HepG2 (cell line): ENCODE data around the gene CCDC77. TPM values are rescaled to one million over a fixed set of nuclear protein-coding genes. Genes with fewer than 3 reads are reported as not detected.

Experiments used
- ATF7-NPFF ChIP-seq: sonication (generic); formaldehyde crosslinking; IDR thresholded peaks from 2 replicates; pipeline ENCODE4 v1.8.1; 2023; ENCODE audit warnings: mild to moderate bottlenecking, low read depth, missing genetic modification reagents, moderate library complexity
- KLF16 ChIP-seq, 2 experiments: sonication (generic) in 1 of 2; formaldehyde crosslinking in 1 of 2; IDR thresholded peaks; 2 replicates each; pipeline versions ENCODE4 v1.6.1 to v1.8.0; 2016 to 2023; ENCODE audit warnings: missing genetic modification reagents in 2 of 2, missing compliant biosample characterization in 1 of 2
- MXI1 ChIP-seq: IDR thresholded peaks from 3 replicates; pipeline ENCODE4 v1.6.1; 2012; ENCODE audit warnings: low read depth, low read length, inconsistent platforms, borderline replicate concordance
- RBAK ChIP-seq: sonication (generic); formaldehyde crosslinking; IDR thresholded peaks from 2 replicates; pipeline ENCODE4 v1.5.1; 2020; ENCODE audit warnings: mild to moderate bottlenecking, missing genetic modification reagents
- TBX2 ChIP-seq: sonication (generic); formaldehyde crosslinking; IDR thresholded peaks from 2 replicates; pipeline ENCODE4 v1.5.0; 2020; ENCODE audit warnings: missing genetic modification reagents, mild to moderate bottlenecking, borderline replicate concordance
- ZNF558 ChIP-seq: sonication (generic); formaldehyde crosslinking; IDR thresholded peaks from 2 replicates; pipeline ENCODE4 v1.9.0; 2022; ENCODE audit warnings: mild to moderate bottlenecking, missing genetic modification reagents, borderline replicate concordance
- ZNF781 ChIP-seq: sonication (generic); formaldehyde crosslinking; IDR thresholded peaks from 2 replicates; pipeline ENCODE4 v1.5.1; 2020; ENCODE audit warnings: borderline replicate concordance, mild to moderate bottlenecking, missing genetic modification reagents; ENCODE audit errors: not compliant biosample characterization
- ZNF850 ChIP-seq: sonication (generic); formaldehyde crosslinking; conservative IDR thresholded peaks from 2 replicates; pipeline ENCODE4 v1.9.0; 2021; ENCODE audit warnings: mild to moderate bottlenecking, missing genetic modification reagents
- polyA plus RNA-seq, 8 experiments: library from polyadenylated mRNA; depleted of rRNA in 3 of 8; stranded (reverse) in 7 of 8; unstranded in 1 of 8; fragments of >200 nt; fragmentation: Illumina TruSeq in 4 of 8; extraction: Trizol in 4 of 8; gene quantifications; 2 replicates each; pipeline versions ENCODE4 v1.2.1 to v1.2.3, GENCODE V29; 2011 to 2016; ENCODE audit warnings: low read depth in 4 of 8, missing spikeins in 1 of 8, mixed read lengths in 1 of 8; ENCODE audit not compliant: insufficient read depth in 1 of 8
- total RNA-seq, 5 experiments: library from RNA; depleted of rRNA; stranded (reverse); fragments of >200 nt; fragmentation: Illumina TruSeq; extraction: Trizol; gene quantifications; 2 replicates each; pipeline ENCODE4 v1.2.3, GENCODE V29; 2016; ENCODE audit warnings: low read depth in 1 of 5
- TF ChIP-seq, protein P1 (sequence below): sonication (generic); formaldehyde crosslinking; IDR thresholded peaks from 2 replicates; pipeline ENCODE4 v1.4.0; 2020; ENCODE audit warnings: missing genetic modification reagents; ENCODE audit errors: not compliant biosample characterization
- TF ChIP-seq, protein P2 (sequence below): sonication (generic); formaldehyde crosslinking; IDR thresholded peaks from 2 replicates; pipeline ENCODE4 v1.5.0; 2020; ENCODE audit warnings: missing genetic modification reagents
- TF ChIP-seq, protein P3 (sequence below): IDR thresholded peaks from 2 replicates; pipeline ENCODE4 v1.6.1; 2016; ENCODE audit warnings: low read depth, missing genetic modification reagents, missing compliant biosample characterization
- TF ChIP-seq, protein P4 (sequence below): sonication (generic); formaldehyde crosslinking; IDR thresholded peaks from 2 replicates; pipeline ENCODE4 v1.8.0; 2022; ENCODE audit warnings: mild to moderate bottlenecking, missing genetic modification reagents; ENCODE audit not compliant: insufficient replicate concordance
- TF ChIP-seq, protein P5 (sequence below): sonication (generic); formaldehyde crosslinking; conservative IDR thresholded peaks from 2 replicates; pipeline ENCODE4 v1.4.0; 2020; ENCODE audit warnings: missing genetic modification reagents

CCDC77 gene
- total and polyA plus RNA-seq, 2 of the 13 experiments (the other 11 are each of a cell fraction or from before 2014, with no cell fraction given), result 6.4 to 16.4 TPM

DNA sequence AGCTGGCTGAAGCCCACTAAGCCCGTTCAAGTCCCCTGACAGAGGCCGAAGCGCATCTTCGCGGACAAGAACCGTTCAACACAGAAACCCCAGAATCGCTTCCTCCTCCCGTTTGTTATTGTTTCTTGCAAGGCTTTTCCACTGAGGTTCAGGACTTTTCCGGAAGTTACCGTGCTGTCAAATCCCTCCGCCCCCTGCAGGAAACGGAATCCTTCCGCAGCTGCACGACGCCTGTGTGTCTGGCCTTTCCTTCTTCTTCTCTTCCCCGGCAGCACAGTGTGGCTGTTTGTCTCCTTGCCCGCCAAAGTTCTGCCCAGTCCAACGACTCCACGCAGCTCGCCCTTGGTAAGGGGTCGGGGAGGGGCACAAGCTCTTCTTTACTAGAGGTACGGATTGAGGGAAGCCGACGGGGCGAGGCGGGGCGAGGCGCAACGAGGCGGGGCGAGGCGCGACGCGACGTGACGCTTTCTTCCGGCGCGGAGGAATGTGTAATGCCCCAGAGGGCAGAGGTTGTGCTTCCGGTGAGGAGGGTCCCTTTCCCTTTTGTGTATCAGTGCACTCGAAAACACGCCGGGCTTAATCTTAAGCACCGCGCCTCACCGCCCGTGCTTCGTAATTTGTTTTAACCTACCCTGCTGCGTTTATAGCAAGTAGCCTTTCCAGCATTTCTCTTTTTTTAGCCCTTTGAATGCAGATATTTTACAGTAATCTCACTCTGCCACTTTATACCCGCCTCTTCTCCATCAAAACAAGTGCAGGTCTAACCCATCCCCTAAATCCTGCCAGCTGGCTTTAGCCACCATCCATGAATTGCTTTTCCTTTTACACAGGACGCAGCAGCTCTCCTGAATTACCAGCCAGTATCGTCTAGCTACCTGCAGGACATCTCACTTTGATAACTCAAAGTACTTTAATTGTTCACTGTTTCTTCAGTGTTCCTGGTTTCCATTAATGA, 12.0 kb upstream of the CCDC77 start, which contains the start of gene KDM5A (continued):
- peak; percentile 14; the same call in 1 of the 2 replicates for TF ChIP-seq ATF7-NPFF (CRISPR knock-in tag)
- TF ChIP-seq ZNF558 (CRISPR knock-in tag), result no peak
- TF ChIP-seq KLF16 (CRISPR knock-in tag; IDR thresholded peaks at IDR 0.05), result peak in 1 of 2 experiments; percentile 89; a peak in 1 of 4 replicates
- TF ChIP-seq, protein P1, sequence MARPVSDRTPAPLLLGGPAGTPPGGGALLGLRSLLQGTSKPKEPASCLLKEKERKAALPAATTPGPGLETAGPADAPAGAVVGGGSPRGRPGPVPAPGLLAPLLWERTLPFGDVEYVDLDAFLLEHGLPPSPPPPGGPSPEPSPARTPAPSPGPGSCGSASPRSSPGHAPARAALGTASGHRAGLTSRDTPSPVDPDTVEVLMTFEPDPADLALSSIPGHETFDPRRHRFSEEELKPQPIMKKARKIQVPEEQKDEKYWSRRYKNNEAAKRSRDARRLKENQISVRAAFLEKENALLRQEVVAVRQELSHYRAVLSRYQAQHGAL (CRISPR knock-in tag), result no peak
- TF ChIP-seq, protein P2, sequence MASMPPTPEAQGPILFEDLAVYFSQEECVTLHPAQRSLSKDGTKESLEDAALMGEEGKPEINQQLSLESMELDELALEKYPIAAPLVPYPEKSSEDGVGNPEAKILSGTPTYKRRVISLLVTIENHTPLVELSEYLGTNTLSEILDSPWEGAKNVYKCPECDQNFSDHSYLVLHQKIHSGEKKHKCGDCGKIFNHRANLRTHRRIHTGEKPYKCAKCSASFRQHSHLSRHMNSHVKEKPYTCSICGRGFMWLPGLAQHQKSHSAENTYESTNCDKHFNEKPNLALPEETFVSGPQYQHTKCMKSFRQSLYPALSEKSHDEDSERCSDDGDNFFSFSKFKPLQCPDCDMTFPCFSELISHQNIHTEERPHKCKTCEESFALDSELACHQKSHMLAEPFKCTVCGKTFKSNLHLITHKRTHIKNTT, result peak; percentile 73; the same call in 1 of the 2 replicates
- peak; percentile 47; the same call in 1 of the 2 replicates for TF ChIP-seq RBAK (CRISPR knock-in tag)
- 0 out of 3 replicates have a peak, but pooled peaks have one; percentile 46 for TF ChIP-seq MXI1
- TF ChIP-seq ZNF850 (CRISPR knock-in tag), result no peak
- TF ChIP-seq, protein P3, sequence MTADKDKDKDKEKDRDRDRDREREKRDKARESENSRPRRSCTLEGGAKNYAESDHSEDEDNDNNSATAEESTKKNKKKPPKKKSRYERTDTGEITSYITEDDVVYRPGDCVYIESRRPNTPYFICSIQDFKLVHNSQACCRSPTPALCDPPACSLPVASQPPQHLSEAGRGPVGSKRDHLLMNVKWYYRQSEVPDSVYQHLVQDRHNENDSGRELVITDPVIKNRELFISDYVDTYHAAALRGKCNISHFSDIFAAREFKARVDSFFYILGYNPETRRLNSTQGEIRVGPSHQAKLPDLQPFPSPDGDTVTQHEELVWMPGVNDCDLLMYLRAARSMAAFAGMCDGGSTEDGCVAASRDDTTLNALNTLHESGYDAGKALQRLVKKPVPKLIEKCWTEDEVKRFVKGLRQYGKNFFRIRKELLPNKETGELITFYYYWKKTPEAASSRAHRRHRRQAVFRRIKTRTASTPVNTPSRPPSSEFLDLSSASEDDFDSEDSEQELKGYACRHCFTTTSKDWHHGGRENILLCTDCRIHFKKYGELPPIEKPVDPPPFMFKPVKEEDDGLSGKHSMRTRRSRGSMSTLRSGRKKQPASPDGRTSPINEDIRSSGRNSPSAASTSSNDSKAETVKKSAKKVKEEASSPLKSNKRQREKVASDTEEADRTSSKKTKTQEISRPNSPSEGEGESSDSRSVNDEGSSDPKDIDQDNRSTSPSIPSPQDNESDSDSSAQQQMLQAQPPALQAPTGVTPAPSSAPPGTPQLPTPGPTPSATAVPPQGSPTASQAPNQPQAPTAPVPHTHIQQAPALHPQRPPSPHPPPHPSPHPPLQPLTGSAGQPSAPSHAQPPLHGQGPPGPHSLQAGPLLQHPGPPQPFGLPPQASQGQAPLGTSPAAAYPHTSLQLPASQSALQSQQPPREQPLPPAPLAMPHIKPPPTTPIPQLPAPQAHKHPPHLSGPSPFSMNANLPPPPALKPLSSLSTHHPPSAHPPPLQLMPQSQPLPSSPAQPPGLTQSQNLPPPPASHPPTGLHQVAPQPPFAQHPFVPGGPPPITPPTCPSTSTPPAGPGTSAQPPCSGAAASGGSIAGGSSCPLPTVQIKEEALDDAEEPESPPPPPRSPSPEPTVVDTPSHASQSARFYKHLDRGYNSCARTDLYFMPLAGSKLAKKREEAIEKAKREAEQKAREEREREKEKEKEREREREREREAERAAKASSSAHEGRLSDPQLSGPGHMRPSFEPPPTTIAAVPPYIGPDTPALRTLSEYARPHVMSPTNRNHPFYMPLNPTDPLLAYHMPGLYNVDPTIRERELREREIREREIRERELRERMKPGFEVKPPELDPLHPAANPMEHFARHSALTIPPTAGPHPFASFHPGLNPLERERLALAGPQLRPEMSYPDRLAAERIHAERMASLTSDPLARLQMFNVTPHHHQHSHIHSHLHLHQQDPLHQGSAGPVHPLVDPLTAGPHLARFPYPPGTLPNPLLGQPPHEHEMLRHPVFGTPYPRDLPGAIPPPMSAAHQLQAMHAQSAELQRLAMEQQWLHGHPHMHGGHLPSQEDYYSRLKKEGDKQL (CRISPR knock-in tag), result no peak
- TF ChIP-seq ZNF781 (CRISPR knock-in tag), result no peak
- TF ChIP-seq, protein P4, sequence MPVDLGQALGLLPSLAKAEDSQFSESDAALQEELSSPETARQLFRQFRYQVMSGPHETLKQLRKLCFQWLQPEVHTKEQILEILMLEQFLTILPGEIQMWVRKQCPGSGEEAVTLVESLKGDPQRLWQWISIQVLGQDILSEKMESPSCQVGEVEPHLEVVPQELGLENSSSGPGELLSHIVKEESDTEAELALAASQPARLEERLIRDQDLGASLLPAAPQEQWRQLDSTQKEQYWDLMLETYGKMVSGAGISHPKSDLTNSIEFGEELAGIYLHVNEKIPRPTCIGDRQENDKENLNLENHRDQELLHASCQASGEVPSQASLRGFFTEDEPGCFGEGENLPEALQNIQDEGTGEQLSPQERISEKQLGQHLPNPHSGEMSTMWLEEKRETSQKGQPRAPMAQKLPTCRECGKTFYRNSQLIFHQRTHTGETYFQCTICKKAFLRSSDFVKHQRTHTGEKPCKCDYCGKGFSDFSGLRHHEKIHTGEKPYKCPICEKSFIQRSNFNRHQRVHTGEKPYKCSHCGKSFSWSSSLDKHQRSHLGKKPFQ (CRISPR knock-in tag), result no peak
- TF ChIP-seq TBX2, result peak; percentile 56
- TF ChIP-seq, protein P5, sequence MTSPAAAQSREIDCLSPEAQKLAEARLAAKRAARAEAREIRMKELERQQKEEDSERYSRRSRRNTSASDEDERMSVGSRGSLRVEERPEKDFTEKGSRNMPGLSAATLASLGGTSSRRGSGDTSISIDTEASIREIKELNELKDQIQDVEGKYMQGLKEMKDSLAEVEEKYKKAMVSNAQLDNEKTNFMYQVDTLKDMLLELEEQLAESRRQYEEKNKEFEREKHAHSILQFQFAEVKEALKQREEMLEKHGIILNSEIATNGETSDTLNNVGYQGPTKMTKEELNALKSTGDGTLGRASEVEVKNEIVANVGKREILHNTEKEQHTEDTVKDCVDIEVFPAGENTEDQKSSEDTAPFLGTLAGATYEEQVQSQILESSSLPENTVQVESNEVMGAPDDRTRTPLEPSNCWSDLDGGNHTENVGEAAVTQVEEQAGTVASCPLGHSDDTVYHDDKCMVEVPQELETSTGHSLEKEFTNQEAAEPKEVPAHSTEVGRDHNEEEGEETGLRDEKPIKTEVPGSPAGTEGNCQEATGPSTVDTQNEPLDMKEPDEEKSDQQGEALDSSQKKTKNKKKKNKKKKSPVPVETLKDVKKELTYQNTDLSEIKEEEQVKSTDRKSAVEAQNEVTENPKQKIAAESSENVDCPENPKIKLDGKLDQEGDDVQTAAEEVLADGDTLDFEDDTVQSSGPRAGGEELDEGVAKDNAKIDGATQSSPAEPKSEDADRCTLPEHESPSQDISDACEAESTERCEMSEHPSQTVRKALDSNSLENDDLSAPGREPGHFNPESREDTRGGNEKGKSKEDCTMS (CRISPR knock-in tag), result no peak
